Esophagus muscularis mucosa (tissue), 4 donors: Measurements from ENCODE around the gene SHISA6.

Source experiments
- EP300 ChIP-seq: sonication (generic); formaldehyde crosslinking; IDR thresholded peaks from one replicate; pipeline ENCODE4 v1.6.1; 2017; ENCODE audit warnings: antibody characterized with exemption
- POLR2A ChIP-seq: fragments of 450-650 bp; IDR thresholded peaks from one replicate; pipeline ENCODE4 v1.6.1; 2017; ENCODE audit warnings: antibody characterized with exemption, moderate library complexity, mild to moderate bottlenecking, low read depth
- POLR2AphosphoS5 ChIP-seq, 2 donors: sonication (generic); formaldehyde crosslinking; IDR thresholded peaks; one replicate each; pipeline ENCODE4 v1.6.1; 2017; ENCODE audit warnings: antibody characterized with exemption in 2 of 2
- TF ChIP-seq, protein P1 (sequence below), 3 experiments: fragments of 200-600 bp in 2 of 3; fragments of 450-650 bp in 1 of 3; sonication (generic) in 2 of 3; IDR thresholded peaks; one replicate each; pipeline ENCODE4 v1.5.1; 2017 to 2019; ENCODE audit warnings: antibody characterized with exemption in 3 of 3, mild to moderate bottlenecking in 2 of 3, moderate library complexity in 1 of 3

GRCh38 chr17:11282586-11282985 is 41.6 kb downstream of the SHISA6 start:
- TF ChIP-seq, protein P1, sequence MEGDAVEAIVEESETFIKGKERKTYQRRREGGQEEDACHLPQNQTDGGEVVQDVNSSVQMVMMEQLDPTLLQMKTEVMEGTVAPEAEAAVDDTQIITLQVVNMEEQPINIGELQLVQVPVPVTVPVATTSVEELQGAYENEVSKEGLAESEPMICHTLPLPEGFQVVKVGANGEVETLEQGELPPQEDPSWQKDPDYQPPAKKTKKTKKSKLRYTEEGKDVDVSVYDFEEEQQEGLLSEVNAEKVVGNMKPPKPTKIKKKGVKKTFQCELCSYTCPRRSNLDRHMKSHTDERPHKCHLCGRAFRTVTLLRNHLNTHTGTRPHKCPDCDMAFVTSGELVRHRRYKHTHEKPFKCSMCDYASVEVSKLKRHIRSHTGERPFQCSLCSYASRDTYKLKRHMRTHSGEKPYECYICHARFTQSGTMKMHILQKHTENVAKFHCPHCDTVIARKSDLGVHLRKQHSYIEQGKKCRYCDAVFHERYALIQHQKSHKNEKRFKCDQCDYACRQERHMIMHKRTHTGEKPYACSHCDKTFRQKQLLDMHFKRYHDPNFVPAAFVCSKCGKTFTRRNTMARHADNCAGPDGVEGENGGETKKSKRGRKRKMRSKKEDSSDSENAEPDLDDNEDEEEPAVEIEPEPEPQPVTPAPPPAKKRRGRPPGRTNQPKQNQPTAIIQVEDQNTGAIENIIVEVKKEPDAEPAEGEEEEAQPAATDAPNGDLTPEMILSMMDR (IDR thresholded peaks at IDR 0.05) = no peak
- no peak for TF ChIP-seq POLR2AphosphoS5 (IDR thresholded peaks at IDR 0.05)
- TF ChIP-seq EP300 = no peak
- TF ChIP-seq POLR2A = no peak
